ENCODE results near the gene ERN1.

- TF ChIP-seq POLR2A (IDR thresholded peaks at IDR 0.05), result no peak
- TF ChIP-seq, protein P1, sequence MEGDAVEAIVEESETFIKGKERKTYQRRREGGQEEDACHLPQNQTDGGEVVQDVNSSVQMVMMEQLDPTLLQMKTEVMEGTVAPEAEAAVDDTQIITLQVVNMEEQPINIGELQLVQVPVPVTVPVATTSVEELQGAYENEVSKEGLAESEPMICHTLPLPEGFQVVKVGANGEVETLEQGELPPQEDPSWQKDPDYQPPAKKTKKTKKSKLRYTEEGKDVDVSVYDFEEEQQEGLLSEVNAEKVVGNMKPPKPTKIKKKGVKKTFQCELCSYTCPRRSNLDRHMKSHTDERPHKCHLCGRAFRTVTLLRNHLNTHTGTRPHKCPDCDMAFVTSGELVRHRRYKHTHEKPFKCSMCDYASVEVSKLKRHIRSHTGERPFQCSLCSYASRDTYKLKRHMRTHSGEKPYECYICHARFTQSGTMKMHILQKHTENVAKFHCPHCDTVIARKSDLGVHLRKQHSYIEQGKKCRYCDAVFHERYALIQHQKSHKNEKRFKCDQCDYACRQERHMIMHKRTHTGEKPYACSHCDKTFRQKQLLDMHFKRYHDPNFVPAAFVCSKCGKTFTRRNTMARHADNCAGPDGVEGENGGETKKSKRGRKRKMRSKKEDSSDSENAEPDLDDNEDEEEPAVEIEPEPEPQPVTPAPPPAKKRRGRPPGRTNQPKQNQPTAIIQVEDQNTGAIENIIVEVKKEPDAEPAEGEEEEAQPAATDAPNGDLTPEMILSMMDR (IDR thresholded peaks at IDR 0.05 in 4 of 5, conservative IDR thresholded peaks at IDR 0.05 in 1 of 5), result no peak
Observed at GRCh38 chr17:64129515-64129764, 504 bp downstream of the ERN1 start.

Data from gastrocnemius medialis (tissue), 4 donors.